ENCODE data around the gene TTL. TPM values are rescaled to one million over a fixed set of nuclear protein-coding genes. Genes with fewer than 3 reads are reported as not detected.

TTL gene
- total RNA-seq, 1 experiment from 2014 or later: 81.5 TPM

Other genes starting within 250 kb of the TTL start
- 4.4 TPM for gene ZC3H8, start 227.1 kb upstream of the TTL start, total RNA-seq (2021; ENCODE audit: unreplicated experiment)
- gene ZC3H6, start 206.6 kb upstream of the TTL start, total RNA-seq (2021; ENCODE audit: unreplicated experiment): 5.3 TPM
- 20.9 TPM for gene RGPD8, start 48.5 kb upstream of the TTL start, total RNA-seq (2021; ENCODE audit: unreplicated experiment)
- 35.4 TPM for gene POLR1B, start 60.3 kb downstream of the TTL start, total RNA-seq (2021; ENCODE audit: unreplicated experiment)
- gene CHCHD5, start 102.5 kb downstream of the TTL start, total RNA-seq (2021; ENCODE audit: unreplicated experiment): 46.7 TPM
- gene SLC20A1, start 163.8 kb downstream of the TTL start, total RNA-seq (2021; ENCODE audit: unreplicated experiment): 72.0 TPM
- not detected for gene NT5DC4, start 238.9 kb downstream of the TTL start, total RNA-seq (2021; ENCODE audit: unreplicated experiment)